ACC112 (cell line): ENCODE data around the gene PCK1.

Experiments used
- H2AFZ ChIP-seq: fragments of 200-600 bp; sonication (generic); one replicate; pipeline ENCODE4 v1.6.0; 2017; ENCODE audit warnings: antibody characterized with exemption, low read length; ENCODE audit not compliant: unreplicated experiment
- H3K27ac ChIP-seq: fragments of 200-600 bp; sonication (generic); 2 replicates; pipeline ENCODE4 v1.5.1; 2014; ENCODE audit warnings: low read depth, mild to moderate bottlenecking, antibody characterized with exemption, low read length, moderate library complexity
- H3K27me3 ChIP-seq: fragments of 200-600 bp; sonication (generic); 2 replicates; pipeline ENCODE4 v1.6.1; 2014; ENCODE audit warnings: mild to moderate bottlenecking, antibody characterized with exemption, low read length, moderate library complexity, mixed read lengths; ENCODE audit not compliant: insufficient read depth
- H3K36me3 ChIP-seq: fragments of 200-600 bp; sonication (generic); 2 replicates; pipeline ENCODE4 v1.6.1; 2016; ENCODE audit warnings: mild to moderate bottlenecking, antibody characterized with exemption, low read length, moderate library complexity, mixed read lengths; ENCODE audit not compliant: insufficient read depth
- H3K4me1 ChIP-seq: fragments of 200-600 bp; sonication (generic); one replicate; pipeline ENCODE4 v1.6.1; 2016; ENCODE audit warnings: low read length, mixed read lengths; ENCODE audit not compliant: insufficient read depth, unreplicated experiment, control insufficient read depth
- H3K4me3 ChIP-seq: fragments of 200-600 bp; sonication (generic); 2 replicates; pipeline ENCODE4 v1.5.1; 2014; ENCODE audit warnings: mild to moderate bottlenecking, low read depth, low read length
- H3K79me2 ChIP-seq: fragments of 200-600 bp; sonication (generic); one replicate; pipeline ENCODE4 v1.6.0; 2016; ENCODE audit warnings: low read length; ENCODE audit not compliant: control insufficient read depth, unreplicated experiment, insufficient read depth

The PCK1 gene

GRCh38 chr20:57590485-57591288 is 29.8 kb downstream of the PCK1 start:
- no peak overlapping the region for H2AFZ ChIP-seq
- no peaks in the 10 kb centered on the region for H3K4me1 ChIP-seq
- no peaks in the 10 kb centered on the region for H3K36me3 ChIP-seq
- no peaks in the 10 kb centered on the region for H3K79me2 ChIP-seq
- H3K4me3 ChIP-seq = no peak overlapping the region
- peaks cover 34% of the 10 kb centered on the region for H3K27me3 ChIP-seq
- no peak overlapping the region for H3K27ac ChIP-seq

- no peaks in the 10 kb centered on the region for H3K79me2 ChIP-seq
- H3K36me3 ChIP-seq = no peaks in the 10 kb centered on the region
- no peaks in the 10 kb centered on the region for H3K4me1 ChIP-seq
- H3K27ac ChIP-seq = no peak overlapping the region
- H3K27me3 ChIP-seq = peaks cover 25% of the 10 kb centered on the region
- no peak overlapping the region for H2AFZ ChIP-seq
- H3K4me3 ChIP-seq = no peak overlapping the region
Observed at GRCh38 chr20:57591289-57592229, 30.6 kb downstream of the PCK1 start.

GRCh38 chr20:57592263-57593092 is 31.6 kb downstream of the PCK1 start:
- Histone ChIP-seq H3K4me3 (no peak overlapping the region), H3K4me1 (no peaks in the 10 kb centered on the region), H3K36me3 (no peaks in the 10 kb centered on the region), H3K27me3 (0 out of 2 replicates have a peak, but pooled peaks cover 18% of the 10 kb centered on the region), H2AFZ (no peak overlapping the region), H3K27ac (no peak overlapping the region), H3K79me2 (no peaks in the 10 kb centered on the region)

- no peaks in the 10 kb centered on the region for H3K4me1 ChIP-seq
- H3K79me2 ChIP-seq = no peaks in the 10 kb centered on the region
- H3K4me3 ChIP-seq = no peak overlapping the region
- H3K27me3 ChIP-seq = 0 out of 2 replicates have a peak, but pooled peaks cover 13% of the 10 kb centered on the region
- H3K27ac ChIP-seq = no peak overlapping the region
- no peaks in the 10 kb centered on the region for H3K36me3 ChIP-seq
- H2AFZ ChIP-seq = no peak overlapping the region
Observed at GRCh38 chr20:57593134-57593886, 32.4 kb downstream of the PCK1 start.

- no peak overlapping the region for H3K4me3 ChIP-seq
- no peak overlapping the region for H2AFZ ChIP-seq
- no peaks in the 10 kb centered on the region for H3K79me2 ChIP-seq
- H3K27me3 ChIP-seq = 0 out of 2 replicates have a peak, but pooled peaks cover 9% of the 10 kb centered on the region
- H3K4me1 ChIP-seq = no peaks in the 10 kb centered on the region
- H3K36me3 ChIP-seq = no peaks in the 10 kb centered on the region
- H3K27ac ChIP-seq = no peak overlapping the region
Observed at GRCh38 chr20:57594092-57594951, 33.4 kb downstream of the PCK1 start.

- H3K79me2 ChIP-seq = no peaks in the 10 kb centered on the region
- H3K36me3 ChIP-seq = no peaks in the 10 kb centered on the region
- H2AFZ ChIP-seq = no peak overlapping the region
- 0 out of 2 replicates have a peak, but pooled peaks cover 4% of the 10 kb centered on the region for H3K27me3 ChIP-seq
- no peak overlapping the region for H3K4me3 ChIP-seq
- H3K27ac ChIP-seq = no peak overlapping the region
- no peaks in the 10 kb centered on the region for H3K4me1 ChIP-seq
Observed at GRCh38 chr20:57595041-57596030, 34.4 kb downstream of the PCK1 start.

GRCh38 chr20:57596358-57596757 is 35.4 kb downstream of the PCK1 start:
- Histone ChIP-seq H3K27me3 (no peaks in the 10 kb centered on the region), H3K27ac (no peak overlapping the region), H3K4me1 (no peaks in the 10 kb centered on the region), H2AFZ (no peak overlapping the region), H3K4me3 (no peak overlapping the region), H3K79me2 (no peaks in the 10 kb centered on the region), H3K36me3 (no peaks in the 10 kb centered on the region)

GRCh38 chr20:57596998-57597939 is 36.4 kb downstream of the PCK1 start:
- no peak overlapping the region for H2AFZ ChIP-seq

More at GRCh38 chr20:57596998-57597939, 36.4 kb downstream of the PCK1 start:
- no peak overlapping the region for H3K27ac ChIP-seq
- H3K27me3 ChIP-seq = peaks cover 2% of the 10 kb centered on the region; the same call in 1 of the 2 replicates
- no peak overlapping the region for H3K4me3 ChIP-seq
- H3K79me2 ChIP-seq = no peaks in the 10 kb centered on the region
- no peaks in the 10 kb centered on the region for H3K4me1 ChIP-seq
- H3K36me3 ChIP-seq = no peaks in the 10 kb centered on the region
